HFF-Myc (cell line): ENCODE measurements around the gene KLF11.
"Not testable (repeated sequence)": the region's sequence is repeated elsewhere in the genome, so short reads cannot be mapped to it uniquely, and the experiment has no call there.

Source experiments
- DNase-seq: peaks from one replicate; pipeline ENCODE4 v3.0.0-alpha.2; 2011; ENCODE audit warnings: low read depth; ENCODE audit errors: extremely low read depth
- H3K4me3 ChIP-seq: replicated peaks from 2 replicates; pipeline ENCODE4 v1.5.1; 2011; ENCODE audit warnings: low read depth, mild to moderate bottlenecking, control low read depth, low read length
- TF ChIP-seq, protein P1 (sequence below): IDR thresholded peaks from 2 replicates; pipeline ENCODE4 v1.5.1; 2012; ENCODE audit warnings: mild to moderate bottlenecking, low read depth, low read length, control low read depth; ENCODE audit errors: missing control alignments

Gene KLF11

DNA sequence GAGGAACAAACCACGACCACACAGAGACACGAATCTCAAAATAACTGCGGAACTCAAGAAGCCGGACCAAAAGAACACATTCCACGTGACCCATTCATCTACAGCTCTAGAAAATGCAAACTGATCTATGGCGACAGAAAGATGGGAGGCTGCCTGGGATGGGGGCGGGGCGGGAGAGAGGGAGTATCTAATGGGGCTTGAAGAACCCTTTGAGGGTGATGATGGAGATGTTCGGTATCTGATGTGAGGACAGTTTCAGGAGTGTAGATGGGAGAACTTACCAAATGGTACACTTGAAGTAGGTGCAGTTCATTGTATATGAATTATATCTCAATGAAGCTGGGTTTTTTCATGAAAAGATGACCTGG, 34.6 kb upstream of the KLF11 start:
- no peak for DNase-seq
- TF ChIP-seq, protein P1, sequence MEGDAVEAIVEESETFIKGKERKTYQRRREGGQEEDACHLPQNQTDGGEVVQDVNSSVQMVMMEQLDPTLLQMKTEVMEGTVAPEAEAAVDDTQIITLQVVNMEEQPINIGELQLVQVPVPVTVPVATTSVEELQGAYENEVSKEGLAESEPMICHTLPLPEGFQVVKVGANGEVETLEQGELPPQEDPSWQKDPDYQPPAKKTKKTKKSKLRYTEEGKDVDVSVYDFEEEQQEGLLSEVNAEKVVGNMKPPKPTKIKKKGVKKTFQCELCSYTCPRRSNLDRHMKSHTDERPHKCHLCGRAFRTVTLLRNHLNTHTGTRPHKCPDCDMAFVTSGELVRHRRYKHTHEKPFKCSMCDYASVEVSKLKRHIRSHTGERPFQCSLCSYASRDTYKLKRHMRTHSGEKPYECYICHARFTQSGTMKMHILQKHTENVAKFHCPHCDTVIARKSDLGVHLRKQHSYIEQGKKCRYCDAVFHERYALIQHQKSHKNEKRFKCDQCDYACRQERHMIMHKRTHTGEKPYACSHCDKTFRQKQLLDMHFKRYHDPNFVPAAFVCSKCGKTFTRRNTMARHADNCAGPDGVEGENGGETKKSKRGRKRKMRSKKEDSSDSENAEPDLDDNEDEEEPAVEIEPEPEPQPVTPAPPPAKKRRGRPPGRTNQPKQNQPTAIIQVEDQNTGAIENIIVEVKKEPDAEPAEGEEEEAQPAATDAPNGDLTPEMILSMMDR = no peak
- no peak overlapping the region for H3K4me3 ChIP-seq

DNA sequence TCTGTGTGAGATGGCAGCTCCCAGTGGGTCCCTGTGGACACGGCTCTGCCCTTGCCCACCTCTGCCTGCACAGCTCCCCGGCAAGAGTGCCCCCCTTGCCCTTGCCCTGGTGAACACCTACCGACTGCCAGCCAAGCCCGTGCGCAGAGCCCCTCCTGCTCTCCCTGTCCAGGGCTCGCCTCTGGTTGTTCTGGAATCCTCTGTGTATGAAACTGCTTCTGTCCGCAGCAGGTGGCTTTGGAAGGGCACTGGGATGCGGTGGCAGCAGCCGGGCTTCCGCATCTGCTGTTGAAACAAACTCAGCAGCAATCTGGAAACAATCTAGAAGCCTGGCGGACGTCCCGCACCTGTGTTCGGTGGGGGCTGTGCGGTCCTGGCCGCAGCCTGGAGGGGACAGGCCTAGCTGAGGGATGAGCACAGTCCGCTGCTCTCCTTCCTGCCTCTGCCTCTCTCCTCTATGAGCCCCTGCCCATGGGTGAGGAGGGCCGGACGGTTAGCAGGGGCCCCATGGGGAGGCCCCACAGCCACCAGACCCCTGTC, 34.0 kb upstream of the KLF11 start:
- no peak overlapping the region for H3K4me3 ChIP-seq
- DNase-seq = no peak
- TF ChIP-seq, protein P1 = no peak

DNA sequence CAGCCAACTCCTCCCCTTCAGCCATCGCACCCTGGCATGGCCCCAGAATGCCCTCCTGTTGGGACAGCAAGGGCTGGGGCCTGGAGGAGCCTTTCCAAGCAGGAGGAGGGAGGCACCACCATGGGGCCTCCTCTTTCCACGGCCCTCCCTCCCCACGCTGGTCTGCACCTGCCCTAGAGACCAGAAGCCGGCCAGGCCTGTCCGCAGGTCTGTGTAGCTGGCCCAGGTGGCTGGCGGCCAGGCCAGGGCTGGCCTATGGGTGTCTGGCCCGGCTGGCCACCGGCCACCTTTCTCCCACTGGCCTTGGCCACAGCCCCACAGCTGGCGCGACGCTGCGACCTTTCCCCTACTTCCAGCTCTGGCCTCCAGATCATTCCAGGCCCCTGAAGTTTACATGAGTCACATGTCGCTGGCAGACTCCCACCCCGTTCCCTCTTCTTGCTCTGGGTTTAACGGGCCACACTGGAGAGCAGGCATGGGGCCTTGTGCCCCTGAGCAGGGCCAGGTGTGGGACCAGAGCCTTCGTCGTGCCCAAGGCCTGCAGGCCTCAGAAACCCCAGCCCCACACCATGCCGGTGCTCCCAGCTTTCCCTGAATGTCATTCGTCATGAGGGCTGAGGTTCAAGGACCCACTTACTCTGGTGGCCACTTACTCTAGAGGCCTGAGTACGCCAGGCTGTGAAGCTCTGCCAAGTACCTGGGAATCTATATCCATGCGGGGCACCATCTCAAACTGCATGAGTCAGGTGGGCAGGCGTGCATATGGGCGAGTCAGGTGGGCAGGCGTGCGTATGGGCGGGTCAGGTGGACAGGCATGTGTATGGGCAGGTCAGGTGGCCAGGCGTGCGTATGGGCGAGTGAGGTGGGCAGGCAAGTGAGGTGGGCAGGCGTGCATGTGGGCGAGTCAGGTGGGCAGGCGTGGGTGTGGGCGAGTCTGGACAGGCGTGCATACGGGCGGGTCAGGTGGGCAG, 33.3 kb upstream of the KLF11 start:
- no peak for DNase-seq
- no peak overlapping the region for H3K4me3 ChIP-seq
- TF ChIP-seq, protein P1 = no peak

DNA sequence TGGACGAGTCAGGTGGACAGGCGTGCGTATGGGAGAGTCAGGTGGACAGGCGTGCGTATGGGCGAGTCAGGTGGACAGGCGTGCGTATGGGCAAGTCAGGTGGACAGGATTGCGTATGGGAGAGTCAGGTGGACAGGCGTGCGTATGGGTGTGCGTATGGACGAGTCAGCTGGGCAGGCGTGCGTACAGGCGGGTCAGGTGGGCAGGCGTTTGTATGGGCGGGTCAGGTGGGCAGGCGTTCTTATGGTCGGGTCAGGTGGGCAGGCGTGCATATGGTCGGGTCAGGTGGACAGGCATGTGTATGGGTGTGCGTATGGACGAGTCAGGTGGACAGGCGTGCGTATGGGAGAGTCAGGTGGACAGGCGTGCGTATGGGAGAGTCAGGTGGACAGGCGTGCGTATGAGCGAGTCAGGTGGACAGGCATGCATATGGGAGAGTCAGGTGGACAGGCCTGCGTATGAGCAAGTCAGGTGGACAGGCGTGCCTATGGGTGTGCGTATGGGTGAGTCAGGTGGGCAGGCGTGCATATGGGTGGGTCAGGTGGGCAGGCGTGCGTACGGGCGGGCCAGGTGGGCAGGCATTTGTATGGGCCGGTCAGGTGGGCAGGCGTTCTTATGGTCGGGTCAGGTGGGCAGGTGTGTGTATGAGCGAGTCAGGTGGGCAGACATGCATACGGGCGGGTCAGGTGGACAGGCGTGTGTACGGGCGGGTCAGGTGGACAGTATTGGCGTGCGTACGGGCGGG, 32.3 kb upstream of the KLF11 start:
- DNase-seq, H3K4me3 ChIP-seq: not testable (repeated sequence)

DNA sequence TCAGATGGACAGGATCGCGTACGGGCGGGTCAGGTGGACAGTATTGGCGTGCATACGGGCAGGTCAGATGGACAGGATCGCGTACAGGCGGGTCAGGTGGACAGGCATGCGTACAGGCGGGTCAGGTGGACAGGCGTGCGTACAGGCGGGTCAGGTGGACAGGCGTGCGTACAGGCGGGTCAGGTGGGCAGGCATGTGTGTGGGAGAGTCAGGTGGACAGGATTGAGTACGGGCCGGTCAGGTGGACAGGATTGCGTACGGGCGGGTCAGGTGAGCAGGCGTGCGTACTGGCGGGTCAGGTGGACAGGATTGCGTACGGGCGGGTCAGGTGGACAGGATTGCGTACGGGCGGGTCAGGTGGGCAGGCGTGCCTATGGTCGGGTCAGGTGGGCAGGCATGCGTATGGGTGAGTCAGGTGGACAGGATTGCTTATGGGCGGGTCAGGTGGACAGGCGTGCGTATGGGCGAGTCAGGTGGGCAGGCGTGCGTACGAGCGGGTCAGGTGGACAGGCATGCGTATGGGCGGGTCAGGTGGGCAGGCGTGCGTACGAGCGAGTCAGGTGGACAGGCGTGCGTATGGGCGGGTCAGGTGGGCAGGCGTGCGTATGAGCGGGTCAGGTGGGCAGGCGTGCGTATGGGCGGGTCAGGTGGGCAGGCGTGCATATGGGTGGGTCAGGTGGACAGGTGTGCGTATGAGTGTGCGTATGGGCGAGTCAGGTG, 31.6 kb upstream of the KLF11 start:
- DNase-seq, H3K4me3 ChIP-seq: not testable (repeated sequence)

DNA sequence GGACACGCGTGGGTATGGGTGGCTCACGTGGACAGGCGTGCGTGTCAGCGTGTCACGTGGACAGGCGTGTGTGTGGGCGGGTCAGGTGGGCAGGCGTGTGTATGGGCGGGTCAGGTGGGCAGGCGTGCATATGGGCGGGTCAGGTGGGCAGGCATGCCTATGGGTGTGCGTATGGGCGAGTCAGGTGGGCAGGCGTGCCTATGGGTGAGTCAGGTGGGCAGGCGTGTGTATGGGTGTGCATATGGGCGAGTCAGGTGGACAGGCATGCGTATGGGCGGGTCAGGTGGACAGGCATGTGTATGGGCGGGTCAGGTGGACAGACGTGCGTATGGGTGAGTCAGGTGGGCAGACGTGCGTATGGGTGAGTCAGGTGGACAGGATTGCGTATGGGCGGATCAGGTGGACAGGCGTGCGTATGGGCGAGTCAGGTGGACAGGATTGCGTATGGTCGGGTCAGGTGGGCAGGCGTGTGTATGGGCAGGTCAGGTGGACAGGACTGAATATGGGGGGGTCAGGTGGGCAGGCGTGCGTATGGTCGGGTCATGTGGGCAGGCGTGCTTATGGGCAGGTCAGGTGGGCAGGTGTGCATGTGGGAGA, 30.9 kb upstream of the KLF11 start:
- DNase-seq, H3K4me3 ChIP-seq: not testable (repeated sequence)

DNA sequence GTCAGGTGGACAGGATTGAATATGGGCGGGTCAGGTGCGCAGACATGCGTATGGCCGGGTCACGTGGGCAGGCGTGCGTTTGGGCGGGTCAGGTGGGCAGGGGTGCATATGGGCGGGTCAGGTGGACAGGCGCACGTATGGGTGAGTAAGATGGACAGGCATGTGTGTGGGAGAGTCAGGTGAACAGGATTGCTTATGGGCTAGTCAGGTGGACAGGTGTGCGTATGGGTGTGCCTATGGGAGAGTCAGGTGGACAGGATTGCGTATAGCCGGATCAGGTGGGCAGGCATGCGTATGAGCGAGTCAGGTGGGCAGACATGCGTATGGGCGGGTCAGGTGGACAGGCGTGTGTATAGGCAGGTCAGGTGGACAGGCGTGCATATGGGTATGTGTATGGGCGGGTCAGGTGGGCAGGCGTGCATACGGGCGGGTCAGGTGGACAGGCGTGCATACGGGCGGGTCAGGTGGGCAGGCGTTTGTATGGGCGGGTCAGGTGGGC, 30.3 kb upstream of the KLF11 start:
- DNase-seq = no peak
- TF ChIP-seq, protein P1 = no peak
- H3K4me3 ChIP-seq = no peak overlapping the region

DNA sequence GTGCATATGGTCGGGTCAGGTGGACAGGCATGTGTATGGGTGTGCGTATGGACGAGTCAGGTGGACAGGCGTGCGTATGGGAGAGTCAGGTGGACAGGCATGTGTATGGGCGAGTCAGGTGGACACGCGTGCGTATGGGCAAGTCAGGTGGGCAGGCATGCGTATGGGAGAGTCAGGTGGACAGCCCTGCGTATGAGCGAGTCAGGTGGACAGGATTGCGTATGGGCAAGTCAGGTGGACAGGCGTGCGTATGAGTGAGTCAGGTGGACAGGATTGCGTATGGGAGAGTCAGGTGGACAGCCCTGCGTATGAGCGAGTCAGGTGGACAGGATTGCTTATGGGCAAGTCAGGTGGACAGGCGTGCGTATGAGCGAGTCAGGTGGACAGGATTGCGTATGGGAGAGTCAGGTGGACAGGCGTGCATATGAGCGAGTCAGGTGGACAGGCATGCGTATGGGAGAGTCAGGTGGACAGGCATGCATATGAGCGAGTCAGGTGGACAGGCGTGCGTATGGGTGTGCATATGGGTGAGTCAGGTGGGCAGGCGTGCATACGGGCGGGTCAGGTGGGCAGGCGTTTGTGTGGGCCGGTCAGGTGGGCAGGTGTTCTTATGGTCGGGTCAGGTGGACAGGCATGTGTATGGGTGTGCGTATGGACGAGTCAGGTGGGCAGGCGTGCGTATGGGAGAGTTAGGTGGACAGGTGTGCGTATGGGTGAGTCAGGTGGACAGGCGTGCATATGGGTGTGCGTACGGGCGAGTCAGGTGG, 29.5 kb upstream of the KLF11 start:
- H3K4me3 ChIP-seq, DNase-seq: not testable (repeated sequence)
